MV-4-11 (cell line): Measurements from ENCODE around the gene LCN6.
"Not testable (repeated sequence)": the region's sequence is repeated elsewhere in the genome, so short reads cannot be mapped to it uniquely, and the experiment has no call there.

ENCODE experiments used
- DNase-seq: peaks from one replicate; lab custom pipeline; 2025; lab: John Stamatoyannopoulos, UW

The LCN6 gene

DNA sequence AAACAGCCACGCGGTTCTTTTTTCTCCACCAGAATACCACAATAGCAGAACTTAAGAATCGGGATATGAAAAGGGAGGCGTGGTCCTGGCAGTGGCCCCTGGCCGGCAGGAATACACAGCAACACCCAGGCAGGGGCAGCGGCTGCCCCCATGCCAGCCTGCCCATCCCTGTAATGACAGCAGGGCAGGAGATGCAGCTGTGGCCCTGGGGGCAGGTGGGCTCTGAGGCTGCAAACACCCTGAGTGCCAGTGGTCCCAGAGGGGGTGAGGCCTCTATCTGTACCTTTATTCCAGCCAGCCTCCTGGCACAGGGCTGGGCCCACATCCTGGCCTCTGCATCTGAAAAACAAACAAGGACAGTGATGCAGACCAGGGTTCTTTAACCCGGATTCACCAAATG lies 23.6 kb downstream of the LCN6 start:
- no peak for DNase-seq

DNA sequence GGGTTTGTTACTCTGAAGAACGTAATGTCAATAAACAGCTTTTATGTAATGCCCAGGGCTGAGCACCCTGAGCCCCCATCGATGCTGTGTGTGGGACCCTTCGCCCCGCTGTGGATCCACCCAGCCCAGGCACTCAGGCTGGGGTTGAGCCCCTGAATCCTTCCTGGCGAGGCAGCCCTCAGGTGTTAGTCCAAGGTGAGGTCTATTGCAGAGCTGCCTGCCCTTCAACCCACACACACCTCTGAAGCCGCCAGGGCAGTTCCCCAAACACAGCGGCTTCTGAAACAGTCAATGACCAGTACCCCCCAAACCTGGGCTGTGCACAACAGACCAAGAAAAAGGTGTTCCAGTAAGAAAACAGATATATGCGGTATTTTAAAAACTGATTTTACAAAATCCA lies 24.3 kb downstream of the LCN6 start:
- DNase-seq, result no peak

DNA sequence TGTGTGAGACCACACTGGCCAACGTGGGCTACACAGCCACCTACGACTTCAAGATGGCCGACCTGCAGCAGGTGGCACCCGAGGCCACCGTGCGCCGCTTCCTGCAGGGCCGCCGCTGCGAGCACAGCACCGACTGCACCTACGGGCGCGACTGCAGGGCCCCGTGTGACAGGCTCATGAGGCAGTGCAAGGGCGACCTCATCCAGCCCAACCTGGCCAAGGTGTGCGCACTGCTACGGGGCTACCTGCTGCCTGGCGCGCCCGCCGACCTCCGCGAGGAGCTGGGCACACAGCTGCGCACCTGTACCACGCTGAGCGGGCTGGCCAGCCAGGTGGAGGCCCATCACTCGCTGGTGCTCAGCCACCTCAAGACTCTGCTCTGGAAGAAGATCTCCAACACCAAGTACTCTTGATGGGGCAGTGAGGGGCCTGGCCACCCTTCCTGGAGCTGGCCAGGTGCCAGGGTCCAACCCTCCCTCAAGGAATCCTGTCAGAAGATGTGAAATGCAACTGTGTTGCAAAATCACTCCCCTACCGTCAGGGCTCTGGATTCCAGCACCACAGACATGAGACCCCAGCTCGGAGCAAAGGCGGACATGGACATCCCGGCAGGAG lies 24.9 kb downstream of the LCN6 start:
- no peak for DNase-seq

DNA sequence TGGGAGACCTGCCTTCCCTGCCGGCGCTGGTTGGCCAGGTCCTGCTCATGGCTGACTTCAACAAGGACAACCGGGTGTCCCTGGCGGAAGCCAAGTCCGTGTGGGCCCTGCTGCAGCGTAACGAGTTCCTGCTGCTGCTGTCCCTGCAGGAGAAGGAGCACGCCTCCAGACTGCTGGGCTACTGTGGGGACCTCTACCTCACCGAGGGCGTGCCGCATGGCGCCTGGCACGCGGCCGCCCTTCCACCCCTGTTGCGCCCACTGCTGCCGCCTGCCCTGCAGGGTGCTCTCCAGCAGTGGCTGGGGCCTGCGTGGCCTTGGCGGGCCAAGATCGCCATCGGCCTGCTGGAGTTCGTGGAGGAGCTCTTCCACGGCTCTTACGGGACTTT lies 25.4 kb downstream of the LCN6 start:
- peak; percentile 46 for DNase-seq

DNA sequence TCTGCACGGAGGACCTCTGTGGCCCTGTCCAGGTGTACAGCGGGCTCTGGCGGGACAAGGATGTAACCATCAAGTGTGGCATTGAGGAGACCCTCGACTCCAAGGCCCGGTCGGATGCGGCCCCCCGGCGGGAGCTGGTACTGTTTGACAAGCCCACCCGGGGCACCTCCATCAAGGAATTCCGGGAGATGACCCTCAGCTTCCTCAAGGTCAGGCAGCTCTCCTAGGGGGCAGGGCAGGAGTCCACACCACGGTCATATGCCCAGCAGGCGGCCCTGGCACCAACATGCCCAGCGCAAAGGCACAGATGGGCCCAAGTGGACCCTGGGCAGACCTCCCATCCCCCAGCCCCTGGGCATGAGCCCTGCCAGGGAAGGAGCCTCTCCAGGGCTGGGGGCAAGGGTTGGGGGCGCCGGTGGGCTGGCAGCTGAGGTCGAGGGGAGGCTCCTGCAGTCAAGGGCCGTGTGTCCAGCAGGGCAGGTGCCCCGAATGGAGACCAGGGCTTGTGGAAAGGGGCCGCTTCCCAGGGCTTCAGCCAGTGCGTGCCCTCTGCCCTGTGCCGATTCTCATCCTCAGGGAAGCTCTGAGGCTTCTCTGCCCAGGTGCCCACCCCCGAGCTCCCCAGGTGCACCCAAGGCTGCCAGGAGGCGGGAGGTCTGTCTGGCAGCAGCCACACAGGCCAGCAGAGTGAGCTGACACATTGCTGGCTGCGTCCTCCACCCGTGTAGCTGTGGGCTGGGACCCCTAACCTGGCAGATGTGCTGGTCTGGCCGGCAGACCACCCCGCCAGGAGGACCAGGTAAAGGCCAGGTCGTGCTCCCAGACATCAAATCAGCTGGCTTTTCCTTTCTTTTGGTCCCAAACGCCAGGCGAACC lies 26.0 kb downstream of the LCN6 start:
- no peak for DNase-seq

DNA sequence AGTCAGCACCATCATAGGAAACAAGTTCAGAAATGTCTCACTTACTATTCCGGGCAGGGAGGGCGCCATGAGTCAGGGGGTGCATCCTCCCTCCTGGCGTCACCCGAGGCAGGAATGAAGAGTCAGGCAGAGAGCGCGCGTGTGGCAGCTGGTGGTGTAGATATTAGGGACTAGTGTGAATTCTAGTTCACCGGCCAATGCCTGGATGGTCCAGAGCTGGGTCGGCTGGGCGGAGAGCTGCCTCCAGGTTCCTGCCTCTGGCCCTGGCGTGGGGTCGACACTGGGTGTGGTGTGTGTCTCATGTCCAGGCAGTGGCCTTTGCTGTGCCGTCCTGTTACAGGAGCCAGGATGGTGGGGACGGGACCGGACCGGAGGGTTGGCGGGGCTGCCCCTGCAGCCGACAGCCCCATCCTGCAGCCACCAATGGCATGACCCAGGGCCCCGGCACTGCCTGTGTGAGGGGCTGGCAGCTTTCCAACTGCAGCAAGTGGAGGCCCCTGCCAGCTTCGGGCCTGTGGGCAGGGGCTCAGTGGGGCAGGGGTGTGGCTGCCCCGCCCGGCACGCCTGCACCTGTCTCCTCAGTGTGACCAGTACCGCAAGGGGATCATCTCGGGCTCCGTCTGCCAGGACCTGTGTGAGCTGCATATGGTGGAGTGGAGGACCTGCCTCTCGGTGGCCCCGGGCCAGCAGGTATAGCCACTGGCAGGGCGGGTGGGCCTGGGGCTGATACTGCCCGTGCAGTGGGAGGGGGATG lies 26.8 kb downstream of the LCN6 start:
- DNase-seq, result peak; percentile 33

DNA sequence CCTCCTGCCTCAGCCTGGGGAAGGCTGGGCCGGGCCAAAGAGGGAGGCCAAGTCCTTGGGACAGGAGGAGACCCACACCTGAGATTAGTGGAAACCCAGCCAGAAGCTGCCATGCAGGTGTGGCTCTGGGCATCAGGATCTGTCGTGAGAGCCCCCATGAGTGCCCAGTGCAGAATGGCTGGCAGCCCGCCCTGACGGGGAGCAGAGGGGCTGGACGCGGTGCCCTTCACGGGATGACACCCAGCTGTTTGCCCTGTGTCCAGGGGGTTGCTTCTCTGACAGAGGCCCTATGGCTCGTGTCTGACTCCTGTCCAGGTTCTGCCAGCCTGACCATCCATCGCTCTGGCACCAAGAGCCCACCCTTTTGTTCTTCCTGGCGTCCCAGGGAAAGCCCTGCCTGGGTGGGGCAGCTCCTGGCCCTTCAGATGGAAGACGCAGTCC lies 27.4 kb downstream of the LCN6 start:
- DNase-seq, result no peak

DNA sequence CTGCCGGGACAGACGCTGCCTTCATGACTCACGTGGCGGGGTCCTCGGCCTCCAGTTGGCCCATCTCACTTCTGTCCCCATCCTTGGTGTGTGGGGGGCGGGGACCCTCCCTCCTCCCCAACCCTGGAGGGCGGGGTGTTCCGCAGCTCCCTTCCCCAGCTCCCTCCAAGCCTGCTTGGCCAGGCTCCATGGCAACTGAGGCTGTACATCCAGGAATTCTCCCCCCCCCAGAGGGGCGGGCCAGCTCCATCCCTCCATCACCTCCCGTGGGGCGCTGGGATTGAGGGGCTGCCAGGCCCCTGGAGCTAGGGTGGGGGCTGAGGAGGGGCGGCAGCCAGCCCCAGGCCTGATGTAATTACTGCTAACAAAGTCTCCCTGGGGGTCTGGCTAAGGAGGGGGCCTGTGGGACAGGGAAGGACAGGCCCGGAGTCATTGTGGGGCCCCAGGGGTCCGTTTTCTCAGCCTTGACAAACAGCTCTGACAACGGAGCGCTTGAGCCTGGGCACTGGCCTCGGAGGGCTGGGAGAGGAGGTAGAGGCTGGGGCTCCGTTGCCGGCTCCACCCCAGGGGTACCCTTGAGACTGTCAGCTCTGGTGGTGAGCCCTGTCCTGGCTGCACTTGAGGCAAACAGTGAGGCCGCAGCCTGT lies 28.0 kb downstream of the LCN6 start:
- DNase-seq, result no peak

DNA sequence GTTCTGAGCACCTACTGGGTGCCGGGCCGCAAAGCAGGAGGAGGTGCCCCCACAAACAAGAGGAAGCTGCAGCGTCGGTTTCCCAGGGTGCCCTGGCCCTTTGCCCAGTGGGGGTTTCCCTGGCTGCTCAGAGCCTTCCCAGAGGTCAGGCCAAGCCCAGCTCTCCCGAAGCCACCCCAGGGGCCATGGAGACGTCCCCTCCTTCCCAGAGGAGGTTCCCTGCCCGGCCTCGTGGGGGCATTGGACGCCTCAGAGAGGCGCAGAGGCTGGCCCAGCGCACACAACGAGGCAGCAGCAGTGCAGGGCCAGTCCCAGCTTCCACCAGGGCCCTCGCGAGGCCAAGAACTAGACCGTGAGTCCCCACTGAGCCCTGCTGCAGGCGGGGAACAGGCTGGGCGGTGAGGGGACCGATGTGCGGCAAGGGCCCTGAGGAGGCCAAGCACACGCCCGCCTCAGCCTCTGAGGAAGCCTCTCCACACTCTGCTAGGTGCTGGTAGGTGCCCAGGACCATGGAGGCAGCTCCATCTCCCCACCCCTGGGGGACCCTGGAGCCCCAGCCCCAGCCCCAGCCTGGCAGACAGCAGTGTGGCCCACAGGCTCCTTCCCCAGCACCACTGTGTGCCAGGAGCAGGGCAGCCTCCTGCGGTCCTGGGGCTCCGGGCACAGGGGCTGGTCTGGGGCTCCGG lies 29.0 kb downstream of the LCN6 start:
- peak; percentile 30 for DNase-seq

DNA sequence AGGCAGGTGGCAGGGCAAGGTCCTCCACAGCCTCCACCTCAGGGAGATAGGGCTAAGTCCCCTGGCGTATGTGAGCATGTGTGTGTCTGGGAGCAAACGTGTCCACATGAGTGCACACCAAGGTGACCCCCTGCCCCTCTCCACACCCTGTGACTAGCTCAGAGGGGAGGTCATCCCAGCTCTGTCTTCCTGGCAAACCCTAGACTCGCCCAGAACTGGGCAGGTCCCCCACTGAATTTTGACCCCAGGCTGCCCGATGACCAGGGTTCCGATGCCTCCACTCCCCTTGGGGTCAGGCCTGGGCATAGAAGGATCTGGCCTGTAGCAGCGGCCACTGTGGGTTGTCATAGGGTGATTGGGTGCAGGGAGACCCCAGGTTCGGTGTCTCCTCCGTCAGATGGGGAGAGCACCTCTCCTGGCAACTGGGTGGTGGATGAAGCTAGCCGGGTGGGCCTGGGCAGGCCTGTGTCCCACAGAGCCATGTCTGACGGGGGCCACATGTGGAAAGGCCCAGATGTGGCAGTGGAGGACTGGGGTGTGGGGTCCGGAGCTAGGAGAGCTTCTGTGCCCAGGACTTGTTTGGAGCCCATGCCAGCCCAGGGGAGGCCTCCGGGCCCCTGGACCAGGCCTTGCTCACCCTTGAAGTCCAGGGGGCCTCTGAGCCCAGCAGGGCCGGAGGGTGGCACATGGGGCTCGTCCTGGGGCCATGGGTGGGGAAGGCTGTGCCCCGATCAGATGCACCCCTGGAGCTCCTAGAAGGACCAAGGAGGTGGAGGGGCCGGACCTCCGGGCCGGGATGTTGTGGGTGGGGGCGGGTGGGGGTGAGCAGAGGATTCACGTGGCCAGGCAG lies 29.8 kb downstream of the LCN6 start:
- no peak for DNase-seq

DNA sequence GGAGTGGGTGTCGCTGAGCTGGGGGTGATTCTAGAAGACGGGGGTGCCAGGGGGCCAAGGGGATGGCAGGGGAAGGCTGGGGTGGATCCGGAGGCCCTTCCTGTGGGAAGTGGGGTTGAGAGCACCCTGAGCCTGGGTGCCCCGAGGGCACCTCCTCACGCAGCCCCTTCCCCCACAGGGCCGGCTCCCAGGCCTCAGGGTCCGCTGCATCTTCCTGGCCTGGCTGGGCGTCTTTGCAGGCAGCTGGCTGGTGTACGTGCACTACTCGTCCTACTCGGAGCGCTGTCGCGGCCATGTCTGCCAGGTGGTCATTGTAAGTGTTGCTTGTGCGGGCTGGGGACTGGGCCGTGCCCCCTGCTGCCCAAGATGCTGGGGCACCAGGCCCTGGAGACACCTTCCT lies 30.9 kb downstream of the LCN6 start:
- DNase-seq, result no peak

DNA sequence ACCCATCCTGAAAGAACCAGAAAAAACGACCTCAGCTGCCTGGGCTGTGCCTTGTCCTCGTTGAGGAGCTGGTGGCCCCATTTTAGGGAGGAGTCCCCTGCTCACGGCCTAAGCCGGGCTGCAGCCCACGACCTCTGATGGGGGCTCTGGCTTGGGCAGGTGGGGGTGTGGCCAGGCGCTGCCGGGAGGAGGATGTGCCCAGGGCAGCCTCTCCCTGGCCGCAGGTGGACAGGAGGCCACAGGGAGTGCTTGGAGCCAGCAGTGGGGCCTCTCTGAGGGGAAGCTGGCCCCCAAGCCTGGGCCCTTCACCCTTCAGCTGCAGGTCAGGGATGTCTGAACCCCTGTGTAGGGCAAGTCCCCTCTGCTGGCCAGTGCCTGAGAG lies 33.4 kb downstream of the LCN6 start:
- no peak for DNase-seq

DNA sequence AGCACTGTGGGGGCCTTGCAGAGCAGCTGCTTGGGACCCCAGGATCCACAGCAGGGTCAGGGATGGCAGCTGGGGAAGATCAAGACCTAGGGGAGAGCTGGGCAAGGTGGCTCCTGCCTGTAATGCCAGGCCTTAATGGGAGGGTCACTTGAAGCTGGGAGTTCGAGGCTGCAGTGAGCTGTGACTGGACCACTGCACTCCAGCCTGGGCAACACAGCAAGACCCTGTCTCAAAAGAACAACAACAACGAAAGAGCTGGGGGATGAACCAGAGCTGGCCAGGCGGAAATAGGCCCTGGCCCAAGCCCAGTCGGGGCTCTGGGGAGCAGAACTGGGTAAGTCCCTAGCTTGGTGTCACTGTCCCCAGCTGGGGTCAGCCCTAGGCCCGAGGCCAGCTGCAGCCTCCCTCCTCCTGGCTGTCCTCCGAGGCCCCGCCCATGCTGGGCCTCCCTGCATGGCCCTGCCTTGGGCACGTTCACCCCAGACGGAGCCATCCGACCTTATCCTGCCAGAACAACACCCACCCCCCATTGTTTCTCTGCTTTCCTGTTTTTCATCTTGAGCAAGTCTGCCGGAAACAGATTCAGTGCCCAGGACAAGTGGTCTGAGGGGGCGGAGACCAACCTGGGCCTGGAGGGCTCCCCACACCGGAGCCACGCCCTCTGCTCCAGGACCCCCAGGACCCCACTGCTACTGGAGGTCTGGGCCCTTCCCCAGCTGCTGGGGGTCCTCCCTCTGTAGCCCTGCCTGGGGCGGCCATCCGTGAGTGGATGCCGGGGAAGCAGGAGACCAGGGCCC lies 34.0 kb downstream of the LCN6 start:
- no peak for DNase-seq

DNA sequence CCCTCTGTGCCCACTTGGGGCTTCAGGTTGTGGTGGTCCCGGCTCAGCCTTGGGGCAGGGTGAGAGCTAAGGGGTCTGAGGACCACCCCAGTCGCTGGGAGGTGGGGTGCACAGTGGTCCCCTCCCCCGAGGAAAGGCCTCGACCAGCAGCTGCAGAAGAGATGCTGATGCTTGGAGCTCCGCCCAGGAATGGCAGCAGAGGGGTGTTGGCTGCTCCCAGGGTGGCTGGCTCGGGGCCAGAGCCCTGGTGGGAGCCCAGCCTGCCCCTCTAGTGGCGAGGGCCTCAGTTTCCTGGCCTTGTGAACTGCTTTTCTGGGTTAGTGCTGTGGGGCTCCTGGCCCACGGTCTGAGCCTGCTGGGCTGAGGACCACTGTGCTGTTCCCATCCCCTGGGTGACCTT lies 34.8 kb downstream of the LCN6 start:
- DNase-seq, result no peak

DNA sequence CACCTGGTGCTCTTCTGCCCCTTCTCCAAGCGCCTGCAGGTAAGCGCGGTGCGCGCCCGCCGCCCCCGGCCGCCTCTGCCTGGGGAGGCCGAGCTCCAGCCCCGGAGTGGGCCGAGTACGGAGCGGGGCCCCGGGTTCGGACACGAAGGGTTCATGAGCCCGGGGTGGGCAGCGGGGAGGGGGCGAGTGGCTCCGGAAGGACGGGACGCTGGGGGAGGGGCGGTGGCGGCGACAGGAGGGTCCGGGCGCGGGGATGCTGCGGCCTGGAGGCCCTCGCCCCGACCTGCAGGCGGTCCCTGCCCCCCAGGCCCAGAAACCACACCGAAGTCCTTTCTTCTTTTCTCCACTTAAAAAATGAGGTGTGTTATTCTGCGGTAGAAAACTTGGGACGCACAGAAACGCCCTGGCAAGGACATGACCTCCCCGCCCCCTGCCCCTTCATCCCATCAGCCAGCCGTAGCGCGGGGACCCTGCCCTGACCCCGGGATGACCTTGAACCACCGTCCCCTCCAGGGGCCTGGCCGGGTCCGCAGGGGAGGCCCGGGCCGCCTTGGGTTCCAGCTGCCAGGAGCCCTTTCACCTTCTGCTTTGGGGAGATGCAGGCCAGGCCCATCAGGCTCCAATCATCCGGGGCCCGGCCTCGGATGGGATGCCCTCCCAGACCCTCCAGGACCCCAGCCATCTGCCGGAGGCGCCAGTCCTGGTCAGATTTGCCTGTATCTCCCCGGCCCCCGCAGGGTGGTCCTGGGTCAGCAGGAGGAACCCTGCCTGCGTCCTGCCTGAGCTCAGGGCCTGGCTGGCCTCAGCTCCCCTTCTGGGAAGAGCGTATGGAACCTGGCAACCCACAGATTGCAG lies 35.4 kb downstream of the LCN6 start:
- no peak for DNase-seq

DNA sequence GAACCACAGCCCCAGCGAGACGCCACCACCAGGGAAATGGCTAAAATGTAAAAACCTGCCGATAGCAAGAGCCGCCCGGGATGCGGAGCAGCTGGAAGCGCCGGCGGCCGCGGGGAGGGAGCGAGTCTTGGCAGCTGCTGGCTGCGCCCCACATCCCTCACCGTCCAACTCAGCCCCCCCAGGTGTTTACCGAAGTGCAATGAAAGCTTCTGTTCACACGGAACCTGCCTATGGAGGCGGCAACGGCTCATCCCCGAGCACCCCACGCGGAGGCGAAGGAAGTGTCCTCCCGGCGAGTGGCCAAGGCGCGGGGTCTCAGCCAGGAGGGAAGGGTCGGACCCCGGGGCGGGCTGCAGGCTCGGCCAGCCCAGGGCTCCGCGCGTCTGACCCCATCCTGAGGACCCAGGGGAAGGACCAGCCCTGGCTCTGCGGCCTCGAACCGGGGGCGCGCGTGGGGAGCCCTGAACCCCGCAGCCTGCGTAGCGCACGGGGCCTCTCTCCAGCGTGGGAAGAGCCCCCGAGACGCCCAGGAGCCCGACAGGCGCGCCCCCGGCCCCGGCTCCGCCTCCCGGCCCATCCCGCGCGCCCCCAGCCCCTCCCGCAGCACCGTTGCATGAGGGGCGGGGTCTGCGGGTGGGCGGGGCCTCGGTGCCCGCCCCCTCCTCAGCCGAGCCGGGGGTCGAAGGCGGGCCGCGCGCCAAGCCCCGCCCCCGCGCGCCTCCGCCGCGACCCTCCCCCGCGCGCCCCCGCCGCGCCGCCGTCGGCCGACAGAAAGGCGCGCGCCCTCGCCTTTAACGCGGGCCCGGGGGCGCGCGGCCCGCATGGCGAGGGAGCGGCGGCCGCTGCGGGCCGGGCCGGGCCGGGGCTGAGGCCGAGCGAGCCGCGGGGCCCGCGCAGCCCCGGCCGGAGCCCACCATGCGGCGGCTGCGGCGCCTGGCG lies 36.3 kb downstream of the LCN6 start, which contains the start of gene DIPK1B:
Gene DIPK1B (plus strand): TSS at position 822 of the 939 bp plus-strand sequence. CDS start 94 bp downstream, at position 916.
- DNase-seq, result no peak

DNA sequence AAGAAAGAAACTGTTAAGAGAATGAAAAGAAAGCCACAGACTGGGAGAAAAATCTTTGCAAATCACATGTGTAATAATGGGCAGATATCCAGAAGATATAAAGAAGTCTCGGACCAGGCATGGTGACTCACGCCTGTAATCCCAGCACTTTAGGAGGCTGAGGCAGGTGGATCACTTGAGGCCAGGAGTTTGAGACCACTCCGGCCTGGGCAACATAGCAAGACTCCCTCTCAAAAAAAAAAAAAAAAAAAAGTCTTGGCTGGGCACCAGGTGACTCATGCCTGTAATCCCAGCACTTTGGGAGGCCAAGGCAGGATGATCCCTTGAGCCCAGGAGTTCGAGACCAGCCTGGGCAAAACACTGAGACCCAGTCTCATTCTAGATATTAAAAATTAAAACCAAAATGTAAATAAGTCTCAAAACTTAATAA lies 37.1 kb downstream of the LCN6 start:
- not testable (repeated sequence) for DNase-seq

DNA sequence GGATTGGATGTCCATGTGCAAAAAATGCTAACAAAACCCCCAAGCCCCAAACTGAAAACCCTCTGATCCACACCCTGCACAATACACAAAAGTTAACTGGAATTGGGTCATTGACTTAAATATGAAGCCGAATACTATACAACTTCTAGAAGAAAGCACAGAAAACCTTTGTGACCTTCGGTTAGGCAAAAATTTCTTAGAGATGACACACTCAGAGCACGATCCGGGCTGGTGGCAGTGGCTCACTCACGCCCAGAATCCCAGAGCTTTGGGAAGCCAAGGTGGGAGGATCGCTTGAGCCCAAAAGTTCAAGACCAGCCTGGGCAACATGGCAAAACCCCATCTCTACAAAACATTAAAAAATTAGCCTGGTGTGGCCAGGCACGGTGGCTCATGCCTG lies 37.8 kb downstream of the LCN6 start:
- no peak for DNase-seq
